ENCODE measurements around the gene KPNA1. TPM values are rescaled to one million over a fixed set of nuclear protein-coding genes. Genes with fewer than 3 reads are reported as not detected.

KPNA1 gene
- total RNA-seq, 3 donors from 2014 or later (not counting 1 experiment from before 2014, with no cell fraction given), result 62.3 to 67.1 (median 63.1) TPM

DNA sequence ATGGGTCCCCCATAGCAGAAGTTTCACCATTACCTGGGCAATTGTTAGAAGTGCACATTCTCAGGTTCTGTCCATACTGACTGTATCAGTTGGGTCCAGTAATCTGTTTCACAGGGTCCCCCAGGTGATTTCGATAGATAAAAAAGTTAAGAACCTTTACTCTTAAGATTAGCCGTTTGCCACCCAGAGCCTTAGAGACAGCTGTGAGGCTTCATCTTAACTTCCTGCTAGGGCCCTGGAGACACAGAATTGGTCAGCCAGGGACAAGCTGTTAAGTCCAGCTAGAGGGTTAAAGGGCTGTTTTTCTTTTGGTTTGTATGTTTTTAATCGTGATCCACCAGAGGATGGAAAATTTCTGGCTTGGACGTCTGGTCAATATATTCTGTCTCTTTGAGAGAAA lies 124.1 kb downstream of the KPNA1 start:
- DNase-seq (no peak), ATAC-seq (no peak)
- 82% methylated on average over 3 of the region's 4 CpGs for WGBS (ENCODE audit: insufficient coverage)
- H3K27me3 ChIP-seq (ENCODE audit: control insufficient read depth, insufficient read depth, low read length), result no peaks in the 10 kb centered on the region
- intact Hi-C loops (cut with micrococcal nuclease), result no loop called here
- no peak overlapping the region for H3K4me3 ChIP-seq (ENCODE audit: low read length)
- no peaks in the 10 kb centered on the region for H3K4me1 ChIP-seq (ENCODE audit: control insufficient read depth, insufficient read depth, low read length)
- peaks cover 3% of the 10 kb centered on the region for H3K36me3 ChIP-seq (ENCODE audit: control insufficient read depth, insufficient read depth, low read length)
- Mint-ChIP-seq H3K36me3 (no peaks in the 10 kb centered on the region), H3K27me3 (ENCODE audit: low read depth in 2 of 2) (no peaks in the 10 kb centered on the region), H3K9me3 (no peaks in the 10 kb centered on the region), H3K4me3 (no peak overlapping the region), H3K4me1 (peaks cover 3 to 5% of the 10 kb centered on the region in 2 donors), H3K27ac (no peak overlapping the region)
- H3K9me3 ChIP-seq (ENCODE audit: control insufficient read depth, insufficient read depth, low read length), result no peaks in the 10 kb centered on the region
- H3K27ac ChIP-seq (ENCODE audit: low read length), result no peak overlapping the region
- TF ChIP-seq, protein P1, sequence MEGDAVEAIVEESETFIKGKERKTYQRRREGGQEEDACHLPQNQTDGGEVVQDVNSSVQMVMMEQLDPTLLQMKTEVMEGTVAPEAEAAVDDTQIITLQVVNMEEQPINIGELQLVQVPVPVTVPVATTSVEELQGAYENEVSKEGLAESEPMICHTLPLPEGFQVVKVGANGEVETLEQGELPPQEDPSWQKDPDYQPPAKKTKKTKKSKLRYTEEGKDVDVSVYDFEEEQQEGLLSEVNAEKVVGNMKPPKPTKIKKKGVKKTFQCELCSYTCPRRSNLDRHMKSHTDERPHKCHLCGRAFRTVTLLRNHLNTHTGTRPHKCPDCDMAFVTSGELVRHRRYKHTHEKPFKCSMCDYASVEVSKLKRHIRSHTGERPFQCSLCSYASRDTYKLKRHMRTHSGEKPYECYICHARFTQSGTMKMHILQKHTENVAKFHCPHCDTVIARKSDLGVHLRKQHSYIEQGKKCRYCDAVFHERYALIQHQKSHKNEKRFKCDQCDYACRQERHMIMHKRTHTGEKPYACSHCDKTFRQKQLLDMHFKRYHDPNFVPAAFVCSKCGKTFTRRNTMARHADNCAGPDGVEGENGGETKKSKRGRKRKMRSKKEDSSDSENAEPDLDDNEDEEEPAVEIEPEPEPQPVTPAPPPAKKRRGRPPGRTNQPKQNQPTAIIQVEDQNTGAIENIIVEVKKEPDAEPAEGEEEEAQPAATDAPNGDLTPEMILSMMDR (IDR thresholded peaks at IDR 0.05), result no peak

DNA sequence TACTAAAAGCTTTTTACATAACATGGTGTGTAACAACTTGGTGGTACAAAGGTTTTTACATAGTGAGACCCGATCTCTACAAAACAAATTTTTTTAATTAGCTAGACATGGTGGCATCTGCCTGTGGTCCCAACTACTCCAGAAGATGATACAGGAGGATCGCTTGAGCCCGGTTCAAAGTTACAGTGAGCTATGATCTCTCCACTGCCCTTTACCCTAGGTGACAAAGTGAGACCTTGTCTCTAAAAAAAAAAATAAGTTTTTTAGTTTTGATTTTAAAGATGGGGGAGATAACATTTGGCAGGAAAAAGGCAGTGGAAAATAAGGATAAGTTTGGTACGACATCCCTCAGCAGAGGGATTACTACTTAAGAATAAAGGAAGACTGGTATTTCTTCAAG lies 124.8 kb downstream of the KPNA1 start:
- peaks cover under 1 to 3% of the 10 kb centered on the region in 2 donors for H3K4me1 Mint-ChIP-seq
- H3K4me3 Mint-ChIP-seq, result no peak overlapping the region
- peaks cover under 1% of the 10 kb centered on the region for H3K4me1 ChIP-seq (ENCODE audit: control insufficient read depth, insufficient read depth, low read length)
- H3K27ac Mint-ChIP-seq, result no peak overlapping the region
- no peaks in the 10 kb centered on the region for H3K9me3 Mint-ChIP-seq
- peaks cover 3% of the 10 kb centered on the region for H3K36me3 ChIP-seq (ENCODE audit: control insufficient read depth, insufficient read depth, low read length)
- ATAC-seq, result no peak
- TF ChIP-seq, protein P1 (IDR thresholded peaks at IDR 0.05), result no peak
- H3K9me3 ChIP-seq (ENCODE audit: control insufficient read depth, insufficient read depth, low read length), result no peaks in the 10 kb centered on the region
- no peak for DNase-seq
- H3K4me3 ChIP-seq (ENCODE audit: low read length), result no peak overlapping the region
- H3K27ac ChIP-seq (ENCODE audit: low read length), result no peak overlapping the region
- no peaks in the 10 kb centered on the region for H3K27me3 ChIP-seq (ENCODE audit: control insufficient read depth, insufficient read depth, low read length)
- H3K27me3 Mint-ChIP-seq (ENCODE audit: low read depth in 2 of 2), result no peaks in the 10 kb centered on the region
- H3K36me3 Mint-ChIP-seq, result no peaks in the 10 kb centered on the region
- WGBS (ENCODE audit: insufficient coverage), result 96% methylated on average over 4 of the region's 4 CpGs
- intact Hi-C loops (cut with micrococcal nuclease), result loop anchor here (10.0 kb wide), 2 partner anchors 125 to 645 kb away; partner anchors contain the start of genes GOLGB1 and KPNA1

DNA sequence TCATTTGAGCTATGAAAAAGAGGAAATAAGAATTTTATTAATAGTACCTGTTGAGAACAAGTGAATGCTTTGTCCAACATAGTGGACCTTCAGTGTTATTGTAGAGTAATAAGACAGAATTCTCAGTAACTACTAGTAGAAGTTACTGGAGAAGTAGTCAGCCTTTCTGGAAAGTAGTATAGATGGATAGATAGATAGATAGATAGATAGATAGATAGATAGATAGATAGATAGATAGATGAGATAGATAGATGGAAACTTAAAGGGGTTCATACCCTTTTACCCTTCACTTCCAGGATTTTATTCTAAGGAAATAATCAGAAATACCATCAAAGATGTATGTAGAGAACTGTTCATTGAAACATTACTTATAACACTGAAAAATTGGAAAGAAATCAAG lies 125.5 kb downstream of the KPNA1 start:
- ATAC-seq (no peak), DNase-seq (no peak)
- peaks cover 7 to 10% of the 10 kb centered on the region in 2 donors for H3K4me1 Mint-ChIP-seq
- H3K36me3 ChIP-seq (ENCODE audit: control insufficient read depth, insufficient read depth, low read length), result peaks cover 3% of the 10 kb centered on the region
- intact Hi-C loops (cut with micrococcal nuclease), result loop anchor here (10.0 kb wide), 2 partner anchors 126 to 644 kb away; partner anchors contain the start of genes GOLGB1 and KPNA1
- H3K9me3 Mint-ChIP-seq, result no peaks in the 10 kb centered on the region
- no peak overlapping the region for H3K4me3 ChIP-seq (ENCODE audit: low read length)
- no peaks in the 10 kb centered on the region for H3K36me3 Mint-ChIP-seq
- no peak overlapping the region for H3K27ac ChIP-seq (ENCODE audit: low read length)
- H3K9me3 ChIP-seq (ENCODE audit: control insufficient read depth, insufficient read depth, low read length), result no peaks in the 10 kb centered on the region
- H3K4me3 Mint-ChIP-seq, result no peak overlapping the region
- H3K27me3 ChIP-seq (ENCODE audit: control insufficient read depth, insufficient read depth, low read length), result no peaks in the 10 kb centered on the region
- TF ChIP-seq, protein P1 (IDR thresholded peaks at IDR 0.05), result no peak
- H3K27ac Mint-ChIP-seq, result no peak overlapping the region
- H3K27me3 Mint-ChIP-seq (ENCODE audit: low read depth in 2 of 2), result no peaks in the 10 kb centered on the region
- peaks cover 7% of the 10 kb centered on the region for H3K4me1 ChIP-seq (ENCODE audit: control insufficient read depth, insufficient read depth, low read length)

DNA sequence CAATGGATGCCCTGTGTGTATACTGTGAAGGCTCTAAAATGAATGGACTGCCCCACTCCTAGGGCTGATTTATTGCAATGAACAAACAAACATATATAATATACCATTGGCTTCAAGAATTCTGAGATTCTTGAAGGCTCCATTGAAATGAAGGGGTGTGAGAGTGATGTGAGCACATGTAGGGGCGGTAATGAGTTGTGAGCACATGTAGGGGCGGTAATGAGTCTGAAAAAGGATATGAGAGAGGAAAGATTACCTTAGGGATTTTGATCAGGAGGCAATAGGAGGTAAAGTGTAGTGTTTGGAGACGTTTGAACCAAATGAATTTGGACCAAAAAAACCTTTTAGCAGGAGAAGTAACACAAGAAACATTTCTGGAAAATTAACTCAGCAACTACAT lies 127.0 kb downstream of the KPNA1 start:
- Histone ChIP-seq H3K9me3 (ENCODE audit: control insufficient read depth, insufficient read depth, low read length) (no peaks in the 10 kb centered on the region), H3K4me1 (ENCODE audit: control insufficient read depth, insufficient read depth, low read length) (peaks cover 10% of the 10 kb centered on the region), H3K36me3 (ENCODE audit: control insufficient read depth, insufficient read depth, low read length) (peaks cover 3% of the 10 kb centered on the region), H3K27ac (ENCODE audit: low read length) (no peak overlapping the region), H3K4me3 (ENCODE audit: low read length) (no peak overlapping the region), H3K27me3 (ENCODE audit: control insufficient read depth, insufficient read depth, low read length) (no peaks in the 10 kb centered on the region)
- ATAC-seq, result no peak
- TF ChIP-seq, protein P1 (IDR thresholded peaks at IDR 0.05), result no peak
- H3K36me3 Mint-ChIP-seq, result no peaks in the 10 kb centered on the region
- no peaks in the 10 kb centered on the region for H3K27me3 Mint-ChIP-seq (ENCODE audit: low read depth in 2 of 2)
- DNase-seq, result no peak
- H3K4me3 Mint-ChIP-seq, result no peak overlapping the region
- intact Hi-C loops (cut with micrococcal nuclease), result loop anchor here (10.0 kb wide), 2 partner anchors 127 to 643 kb away; partner anchors contain the start of genes GOLGB1 and KPNA1
- 91% methylated on average over 3 of the region's 3 CpGs for WGBS (ENCODE audit: insufficient coverage)
- no peaks in the 10 kb centered on the region for H3K9me3 Mint-ChIP-seq
- peaks cover 18 to 19% of the 10 kb centered on the region in 2 donors for H3K4me1 Mint-ChIP-seq
- H3K27ac Mint-ChIP-seq, result no peak overlapping the region

All from natural killer cell (primary cell).